ENCODE data around the gene LIMS1.

GRCh38 chr2:108640731-108641130 lies 106.5 kb downstream of the LIMS1 start:
- TF ChIP-seq POLR2AphosphoS5 (IDR thresholded peaks at IDR 0.05; ENCODE audit: low read depth, low read length) (no peak), POLR2A (IDR thresholded peaks at IDR 0.05; ENCODE audit: low read depth, low read length) (no peak), TAF1 (IDR thresholded peaks at IDR 0.05; ENCODE audit: borderline replicate concordance, low read depth, low read length) (no peak)

Measured in GM12892 (cell line).